Measurements from ENCODE around the gene PDXK. TPM values are rescaled to one million over a fixed set of nuclear protein-coding genes. Genes with fewer than 3 reads are reported as not detected.

PDXK gene
- total and polyA plus RNA-seq, 9 of the 15 experiments (the other 6 are each of a cell fraction or from before 2014, with no cell fraction given): 5.6 to 162 (median 76.5) TPM

- peaks cover 39% of the 10 kb centered on the region for H3K79me2 ChIP-seq (ENCODE audit: control insufficient read depth, insufficient read depth, low read length)
- TF ChIP-seq ZNF280A (IDR thresholded peaks at IDR 0.05; ENCODE audit: low read depth, partially characterized antibody): no peak
- no peak for TF ChIP-seq TCF15 (CRISPR knock-in tag; IDR thresholded peaks at IDR 0.05)
- TF ChIP-seq TRIM28 (IDR thresholded peaks at IDR 0.05): no peak
- no peaks in the 10 kb centered on the region for H4K20me1 ChIP-seq (replicated peaks; ENCODE audit: control insufficient read depth, insufficient read depth, low read length)
- intact Hi-C loops (cut with micrococcal nuclease): no loop called here
- H3K4me3 ChIP-seq: no peak overlapping the region
- no peaks in the 10 kb centered on the region for H3K9me3 ChIP-seq (replicated peaks; ENCODE audit: control insufficient read depth, insufficient read depth, low read depth, low read length)
- POLR2A ChIA-PET: interaction anchor here (0.6 to 0.7 kb wide), 4 partner anchors 10 to 306 kb away, joined by 3 to 4 read pairs (median 3); no protein-coding TSS in a partner anchor
- H3K27ac ChIP-seq (ENCODE audit: extremely low read depth, low read depth, low read length): no peak overlapping the region
- ATAC-seq: no peak
- no peak for FAIRE-seq
- no peak for DNase-seq (ENCODE audit: extremely low read depth in 1 of 4, low spot score in 3 of 4)
- in situ Hi-C loops (cut with MboI): no loop called here
- no peak overlapping the region for H3K4me2 ChIP-seq (ENCODE audit: insufficient read depth, low read length)
- BruUV-seq (replicated peaks): no TSS peak
- no peaks in the 10 kb centered on the region for H3K9me1 ChIP-seq (ENCODE audit: control insufficient read depth, insufficient read depth, low read length)
- WGBS (ENCODE audit: insufficient coverage, low coverage, missing lambda C conversion rate): 89% methylated on average over 20 of the region's 20 CpGs
- CTCF ChIA-PET (ENCODE audit: low intra/inter-chr PET ratio): interaction anchor here (0.6 kb wide), 2 partner anchors 16 to 754 kb away, joined by 3 read pairs; no protein-coding TSS in a partner anchor
- H3K36me3 ChIP-seq (ENCODE audit: control insufficient read depth, insufficient read depth, low read length): peaks cover 82% of the 10 kb centered on the region
- H2AFZ ChIP-seq (ENCODE audit: low read depth, low read length): no peak overlapping the region
- H3K4me1 ChIP-seq (replicated peaks in 1 of 2; ENCODE audit: control insufficient read depth in 2 of 2, insufficient read depth in 2 of 2, low read length in 2 of 2): no peaks in the 10 kb centered on the region
- no peaks in the 10 kb centered on the region for H3K27me3 ChIP-seq (ENCODE audit: control insufficient read depth in 2 of 2, insufficient read depth in 2 of 2, low read length in 2 of 2)
- no peak overlapping the region for H3K9ac ChIP-seq (ENCODE audit: insufficient read depth in 1 of 2, low read depth in 2 of 2, low read length in 2 of 2)
Measured at GRCh38 chr21:43669828-43670605, 48.9 kb upstream of the PDXK start.

Measured in K562 (cell line).